Motor neuron (in vitro differentiated cells): Measurements from ENCODE around the gene SDR42E2. TPM values are rescaled to one million over a fixed set of nuclear protein-coding genes. Genes with fewer than 3 reads are reported as not detected.
"Not testable (repeated sequence)": the region's sequence is repeated elsewhere in the genome, so short reads cannot be mapped to it uniquely, and the experiment has no call there.

Experiments used
- ATAC-seq, 8 experiments: fragments of 200-7000 bp; cut with Tn5 transposase; replicated peaks in 6 of 8; 2 replicates each; pipeline ENCODE4 v1.8.0; 2021; ENCODE audit warnings: mild to moderate bottlenecking in 8 of 8, moderate library complexity in 8 of 8
- H3K27ac ChIP-seq, 2 donors: fragments of 250-450 bp; sonication (Bioruptor Pico); 2 replicates each; pipeline ENCODE4 v1.9.0; 2021; ENCODE audit warnings: antibody characterized with exemption in 2 of 2, mild to moderate bottlenecking in 2 of 2, moderate library complexity in 1 of 2
- H3K4me1 ChIP-seq, 2 donors: fragments of 250-450 bp; sonication (Bioruptor Pico); replicated peaks in 1 of 2; 2 replicates each; pipeline ENCODE4 v1.6.1; 2021; ENCODE audit warnings: antibody characterized with exemption in 2 of 2, mild to moderate bottlenecking in 2 of 2, moderate library complexity in 1 of 2
- H3K4me3 ChIP-seq, 5 donors: fragments of 250-450 bp; sonication (Bioruptor Pico); 2 replicates each; pipeline ENCODE4 v1.9.0; 2021; ENCODE audit warnings: antibody characterized with exemption in 5 of 5, mild to moderate bottlenecking in 5 of 5, moderate library complexity in 4 of 5
- WGBS, 10 experiments: fragments of 450-650 bp; shearing (Covaris generic); methylation state at CpG; one replicate each; pipeline ENCODE4 v1.0.0; 2022; 5-methylcytosine and 5-hydroxymethylcytosine counted together
- in situ Hi-C, 9 experiments: fragments of 400-800 bp; cut with MboI; loops; one replicate each; pipeline ENCODE4 v1.15.0; 2021; ENCODE audit warnings: low sequenced_read_pairs in 9 of 9, low pct_unique_long_range_greater_than_20kb in 2 of 9; ENCODE audit not compliant: unreplicated experiment in 9 of 9
- total RNA-seq, 8 experiments: library from RNA; unstranded; fragments of 300-600 nt; gene quantifications; 2 replicates each; pipeline versions ENCODE4 v1.2.3 to v1.2.4, GENCODE V29; 2022

The SDR42E2 gene
- total RNA-seq, 8 experiments from 2014 or later = 0.05 to 0.81 (median 0.17) TPM

GRCh38 chr16:22207715-22208360 is 45.5 kb downstream of the SDR42E2 start:
- H3K4me1 ChIP-seq = peaks cover 4 to 7% of the 10 kb centered on the region in 2 donors
- ATAC-seq = no peak
- no peak overlapping the region for H3K27ac ChIP-seq
- peak overlapping the region; percentile 56 to 90 (median 77) for H3K4me3 ChIP-seq
- in situ Hi-C loops = loop anchor here in 4 of 9 experiments (10.0 kb wide), 1 partner anchor 87 kb away; the partner anchor contains the start of gene POLR3E (in 4 of the 4)
- 0 to 100% (median 70%) methylated on average over 1 to 10 of the region's 10 CpGs; no CpG with 5 or more reads in 1 of the 10 experiments for WGBS, 10 experiments

GRCh38 chr16:22210285-22210684 is 48.0 kb downstream of the SDR42E2 start:
- Histone ChIP-seq H3K4me3 (no peak overlapping the region), H3K4me1 (peaks cover 4 to 7% of the 10 kb centered on the region in 2 donors), H3K27ac (no peak overlapping the region)
- in situ Hi-C loops = no loop called here
- ATAC-seq = no peak
- WGBS, 10 experiments = 91 to 100% (median 96%) methylated on average over 1 to 6 of the region's 6 CpGs; no CpG with 5 or more reads in 4 of the 10 experiments

GRCh38 chr16:22210854-22211253 is 48.5 kb downstream of the SDR42E2 start:
- WGBS, 10 experiments = 0 to 100% (median 93%) methylated on average over 1 to 2 of the region's 2 CpGs; no CpG with 5 or more reads in 5 of the 10 experiments
- ATAC-seq = no peak
- no peak overlapping the region for H3K27ac ChIP-seq
- H3K4me1 ChIP-seq = peaks cover 4 to 7% of the 10 kb centered on the region in 2 donors
- no peak overlapping the region for H3K4me3 ChIP-seq
- in situ Hi-C loops = no loop called here

GRCh38 chr16:22213236-22213635 is 50.9 kb downstream of the SDR42E2 start:
- Histone ChIP-seq H3K27ac (no peak overlapping the region), H3K4me1 (no peaks in the 10 kb centered on the region), H3K4me3 (no peak overlapping the region)
- in situ Hi-C loops = no loop called here
- WGBS, 10 experiments = 20 to 95% (median 78%) methylated on average over 1 to 4 of the region's 4 CpGs; no CpG with 5 or more reads in 3 of the 10 experiments
- no peak for ATAC-seq

- no peak for ATAC-seq
- Histone ChIP-seq H3K4me1 (no peaks in the 10 kb centered on the region), H3K4me3 (no peak overlapping the region), H3K27ac (no peak overlapping the region)
- 80 to 100% (median 100%) methylated on average over 1 of the region's 3 CpGs; no CpG with 5 or more reads in 6 of the 10 experiments for WGBS, 10 experiments
- in situ Hi-C loops = no loop called here
Observed at GRCh38 chr16:22213801-22214200, 51.5 kb downstream of the SDR42E2 start.

- Histone ChIP-seq H3K4me1 (no peaks in the 10 kb centered on the region), H3K4me3 (no peak overlapping the region), H3K27ac (no peak overlapping the region)
- WGBS, 10 experiments = 75 to 100% (median 100%) methylated on average over 1 to 2 of the region's 2 CpGs; no CpG with 5 or more reads in 3 of the 10 experiments
- in situ Hi-C loops = no loop called here
- ATAC-seq = no peak
Observed at GRCh38 chr16:22214402-22214801, 52.1 kb downstream of the SDR42E2 start.

GRCh38 chr16:22214889-22215288 is 52.6 kb downstream of the SDR42E2 start:
- 80 to 100% (median 96%) methylated on average over 1 to 3 of the region's 3 CpGs; no CpG with 5 or more reads in 3 of the 10 experiments for WGBS, 10 experiments
- Histone ChIP-seq H3K4me1 (no peaks in the 10 kb centered on the region), H3K4me3 (no peak overlapping the region), H3K27ac (no peak overlapping the region)
- in situ Hi-C loops = no loop called here
- peak in 1 of 8 experiments; percentile 39 for ATAC-seq

GRCh38 chr16:22216191-22216831 is 54.0 kb downstream of the SDR42E2 start:
- Histone ChIP-seq H3K4me3 (no peak overlapping the region), H3K27ac (no peak overlapping the region), H3K4me1 (no peaks in the 10 kb centered on the region)
- in situ Hi-C loops = no loop called here
- WGBS, 10 experiments = 53 to 98% (median 85%) methylated on average over 1 to 9 of the region's 9 CpGs
- ATAC-seq = peak in 2 of 8 experiments; percentile 10 to 35

- ATAC-seq, H3K27ac ChIP-seq, in situ Hi-C loops, H3K4me3 ChIP-seq, H3K4me1 ChIP-seq: not testable (repeated sequence)
- WGBS, 10 experiments = 88 to 100% (median 94%) methylated on average over 1 to 7 of the region's 7 CpGs; no CpG with 5 or more reads in 2 of the 10 experiments
Observed at GRCh38 chr16:22216832-22217225, 54.5 kb downstream of the SDR42E2 start.

- no peak overlapping the region for H3K27ac ChIP-seq
Observed at GRCh38 chr16:22217890-22218730, 55.8 kb downstream of the SDR42E2 start.

GRCh38 chr16:22219389-22220068 is 57.2 kb downstream of the SDR42E2 start:
- no peak for ATAC-seq
- H3K27ac ChIP-seq = no peak overlapping the region
- no peak overlapping the region for H3K4me3 ChIP-seq
- no peaks in the 10 kb centered on the region for H3K4me1 ChIP-seq
- WGBS, 10 experiments = 80 to 100% (median 98%) methylated on average over 1 to 3 of the region's 3 CpGs; no CpG with 5 or more reads in 2 of the 10 experiments
- in situ Hi-C loops = no loop called here

More at GRCh38 chr16:22217890-22218730, 55.8 kb downstream of the SDR42E2 start:
- no peak overlapping the region for H3K4me3 ChIP-seq
- WGBS, 10 experiments = 0 to 100% (median 93%) methylated on average over 1 to 6 of the region's 18 CpGs; no CpG with 5 or more reads in 2 of the 10 experiments
- in situ Hi-C loops = no loop called here
- peak in 6 of 8 experiments; percentile 28 to 64 (median 39) for ATAC-seq
- H3K4me1 ChIP-seq = no peaks in the 10 kb centered on the region

- peak in 1 of 8 experiments; percentile 30 for ATAC-seq
- in situ Hi-C loops = no loop called here
- Histone ChIP-seq H3K4me3 (no peak overlapping the region), H3K27ac (no peak overlapping the region), H3K4me1 (no peaks in the 10 kb centered on the region)
- 30 to 100% (median 97%) methylated on average over 1 to 11 of the region's 11 CpGs; no CpG with 5 or more reads in 2 of the 10 experiments for WGBS, 10 experiments
Observed at GRCh38 chr16:22220069-22220440, 57.7 kb downstream of the SDR42E2 start.
